Heart right ventricle (tissue), 16 donors: ENCODE results near the gene FYN. TPM values are rescaled to one million over a fixed set of nuclear protein-coding genes. Genes with fewer than 3 reads are reported as not detected.
"Not testable (repeated sequence)": the region's sequence is repeated elsewhere in the genome, so short reads cannot be mapped to it uniquely, and the experiment has no call there.

Experiments
- ATAC-seq, 8 donors: fragments of 200-7000 bp; cut with Tn5 transposase; one replicate each; pipeline ENCODE4 v1.9.1; 2020; ENCODE audit warnings: mild to moderate bottlenecking in 8 of 8, moderate library complexity in 8 of 8, moderate number of reproducible peaks in 1 of 8
- DNase-seq, 2 donors: peaks; one replicate each; pipeline ENCODE4 v3.0.0-alpha.2; 2020
- H3K27ac ChIP-seq, 10 donors: fragments of 200-600 bp; sonication (generic) in 2 of 10; one replicate each; pipeline versions ENCODE4 v1.5.0 to v1.8.0; 2020 to 2022; ENCODE audit warnings: mild to moderate bottlenecking in 3 of 10
- H3K27me3 ChIP-seq, 7 donors: fragments of 200-600 bp; one replicate each; pipeline ENCODE4 v1.8.0; 2021 to 2022; ENCODE audit warnings: mild to moderate bottlenecking in 2 of 7
- H3K36me3 ChIP-seq, 9 donors: fragments of 200-600 bp; sonication (generic) in 1 of 9; one replicate each; pipeline versions ENCODE4 v1.5.0 to v1.8.0; 2020 to 2022; ENCODE audit warnings: mild to moderate bottlenecking in 2 of 9
- H3K4me1 ChIP-seq, 9 donors: fragments of 200-600 bp; sonication (generic) in 1 of 9; one replicate each; pipeline versions ENCODE4 v1.5.0 to v1.8.0; 2020 to 2022; ENCODE audit warnings: mild to moderate bottlenecking in 4 of 9
- H3K4me3 ChIP-seq, 10 donors: fragments of 200-600 bp; sonication (generic) in 2 of 10; one replicate each; pipeline versions ENCODE4 v1.5.0 to v1.8.0; 2020 to 2022; ENCODE audit warnings: mild to moderate bottlenecking in 7 of 10, moderate library complexity in 2 of 10
- H3K9me3 ChIP-seq, 11 donors: fragments of 200-600 bp in 10 of 11; sonication (generic) in 2 of 11; one replicate each; pipeline versions ENCODE4 v1.5.0 to v1.8.0; 2013 to 2022; ENCODE audit warnings: mild to moderate bottlenecking in 2 of 11, control low read depth in 1 of 11, moderate library complexity in 1 of 11
- WGBS, 2 donors: extraction: QIAGEN DNeasy Blood & Tissue Kit; methylation state at CpG; one replicate each; pipeline ENCODE4 v1.1.7; 2013; ENCODE audit warnings: inconsistent platforms in 1 of 2; 5-methylcytosine and 5-hydroxymethylcytosine counted together
- intact Hi-C, 10 donors: fragments of 100-400 bp; cut with DNase I; formaldehyde crosslinking; loops; one replicate each; pipeline versions ENCODE4 v1.11.1 to v1.14.2; 2022
- polyA plus RNA-seq, 2 donors: library from polyadenylated mRNA; stranded (reverse); fragments of 200-250 nt; gene quantifications; one replicate each; pipeline ENCODE4 v1.2.3, GENCODE V29; 2013
- total RNA-seq, 10 donors: library from RNA; stranded (reverse); fragmentation: NEBNext Ultra II Directional in 3 of 10; extraction: Animal tissue kit (Norgen Biotek cat#: 25700) in 3 of 10; gene quantifications; one replicate each; pipeline versions ENCODE4 v1.2.1 to v1.2.4, GENCODE V29; 2021 to 2023
- TF ChIP-seq, protein P1 (sequence below), 9 donors: fragments of 200-600 bp; sonication (generic) in 2 of 9; IDR thresholded peaks; one replicate each; pipeline versions ENCODE4 v1.5.0 to v1.8.0; 2021 to 2022; ENCODE audit warnings: antibody characterized with exemption in 9 of 9, mild to moderate bottlenecking in 5 of 9, moderate library complexity in 1 of 9
- donor health status: Arrhythmogenic right ventricular cardiomyopathy.
- donor health status: ischemic (EF 13 %, LVEDD 7.1; RV severe dilation, severe dysfunction).
- donor health status: healthy with polysubstance abuse.
- donor health status: DM: no; HTN: yes; CAD: no.
- donor health status: DM: no; HTN: no; CAD: no.
- donor health status: ischemic (EF 25% LVEDD 6.9; RV normal size, moderate dysfunction).
- donor health status: ischemic (EF 25% LVEDD 5.7; RV mildly dilated, moderate dysfunction).
- donor health status: healthy.
- donor health status: DM: yes; HTN: yes; CAD: no.
- donor health status: Ischemic cardiomyopathy.
- donor health status: ischemic (EF 35%, LVEDD 5.7; RV mildly dilated, moderate dysfunction).
- donor health status: nonischemic (EF 11% LVEDD 7.7; RV severe dilation, severe dysfunction).
- donor health status: DM: yes; HTN: yes; CAD: no.
- donor health status: PGD.
- donor health status: ischemic (EF 29% LVEDD 5.4; RV normal size, mild dysfunction).
- donor health status: nonischemic (EF 23%, LVEDD 6.1; RV moderate dilation, normal function).

The FYN gene
- total and polyA plus RNA-seq, 12 donors, result 19.1 to 58.1 (median 42.2) TPM

DNA sequence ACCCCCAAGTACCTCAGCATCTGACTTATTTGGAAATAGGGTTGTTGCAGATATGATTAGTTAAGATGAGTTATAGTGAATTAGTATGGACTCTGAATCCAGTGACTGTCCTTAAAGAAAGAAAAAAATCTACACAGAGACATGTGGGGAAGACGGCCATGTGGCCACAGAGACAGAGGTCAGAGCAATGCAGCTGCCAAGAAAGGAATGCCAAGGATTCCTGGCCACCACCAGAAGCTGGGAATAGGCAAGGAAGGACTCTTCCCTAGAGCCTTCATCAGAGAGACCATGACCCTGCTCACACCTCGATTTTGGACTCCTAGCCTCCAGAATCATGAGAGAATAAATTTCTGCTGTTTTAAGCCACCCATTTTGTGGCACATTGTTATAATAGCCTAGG is 81.8 kb downstream of the FYN start:
- intact Hi-C loops, result no loop called here
- TF ChIP-seq, protein P1, sequence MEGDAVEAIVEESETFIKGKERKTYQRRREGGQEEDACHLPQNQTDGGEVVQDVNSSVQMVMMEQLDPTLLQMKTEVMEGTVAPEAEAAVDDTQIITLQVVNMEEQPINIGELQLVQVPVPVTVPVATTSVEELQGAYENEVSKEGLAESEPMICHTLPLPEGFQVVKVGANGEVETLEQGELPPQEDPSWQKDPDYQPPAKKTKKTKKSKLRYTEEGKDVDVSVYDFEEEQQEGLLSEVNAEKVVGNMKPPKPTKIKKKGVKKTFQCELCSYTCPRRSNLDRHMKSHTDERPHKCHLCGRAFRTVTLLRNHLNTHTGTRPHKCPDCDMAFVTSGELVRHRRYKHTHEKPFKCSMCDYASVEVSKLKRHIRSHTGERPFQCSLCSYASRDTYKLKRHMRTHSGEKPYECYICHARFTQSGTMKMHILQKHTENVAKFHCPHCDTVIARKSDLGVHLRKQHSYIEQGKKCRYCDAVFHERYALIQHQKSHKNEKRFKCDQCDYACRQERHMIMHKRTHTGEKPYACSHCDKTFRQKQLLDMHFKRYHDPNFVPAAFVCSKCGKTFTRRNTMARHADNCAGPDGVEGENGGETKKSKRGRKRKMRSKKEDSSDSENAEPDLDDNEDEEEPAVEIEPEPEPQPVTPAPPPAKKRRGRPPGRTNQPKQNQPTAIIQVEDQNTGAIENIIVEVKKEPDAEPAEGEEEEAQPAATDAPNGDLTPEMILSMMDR (IDR thresholded peaks at IDR 0.05), result no peak
- H3K4me3 ChIP-seq, result no peak overlapping the region
- no peaks in the 10 kb centered on the region for H3K36me3 ChIP-seq
- no peaks in the 10 kb centered on the region for H3K9me3 ChIP-seq
- H3K27ac ChIP-seq, result peak overlapping the region in 3 of 10 donors; percentile 0 to 45 (median 36)
- ATAC-seq, result peak in 4 of 8 donors; percentile 19 to 45 (median 34)
- WGBS, 2 donors, result 15 to 22% methylated on average over 2 of the region's 2 CpGs
- DNase-seq, result no peak
- H3K27me3 ChIP-seq, result no peaks in the 10 kb centered on the region
- peaks cover 3 to 67% (median 49%) of the 10 kb centered on the region in 9 donors for H3K4me1 ChIP-seq

DNA sequence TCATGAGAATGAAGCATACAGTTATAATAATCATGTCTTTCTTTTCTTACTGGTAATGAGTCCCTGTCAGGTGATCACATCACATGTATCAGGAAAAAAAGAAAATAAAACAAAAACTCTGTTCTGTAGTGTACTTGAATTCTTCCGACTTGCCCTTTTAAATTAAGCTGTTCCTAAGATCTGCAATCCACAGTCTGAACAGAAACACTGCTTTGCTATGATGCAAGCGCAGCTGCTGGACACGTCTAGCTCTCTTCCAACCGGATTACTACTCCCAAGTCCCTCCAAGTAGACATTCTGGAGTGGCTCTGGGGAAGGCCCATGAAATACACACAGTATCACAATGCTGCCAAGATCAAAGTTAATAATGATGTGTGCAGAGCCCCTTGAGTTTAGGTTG is 83.7 kb downstream of the FYN start:
- 58 to 81% methylated on average over 4 of the region's 4 CpGs for WGBS, 2 donors
- Histone ChIP-seq H3K4me3 (no peak overlapping the region), H3K36me3 (no peaks in the 10 kb centered on the region), H3K4me1 (peaks cover 3 to 71% (median 55%) of the 10 kb centered on the region in 9 donors), H3K27ac (peak overlapping the region in 5 of 10 donors; percentile 26 to 61 (median 45)), H3K9me3 (no peaks in the 10 kb centered on the region), H3K27me3 (no peaks in the 10 kb centered on the region)
- TF ChIP-seq, protein P1 (IDR thresholded peaks at IDR 0.05), result no peak
- DNase-seq (peak in 1 of 2 donors; percentile 39), ATAC-seq (peak; percentile 50 to 90 (median 78))
- intact Hi-C loops, result no loop called here

DNA sequence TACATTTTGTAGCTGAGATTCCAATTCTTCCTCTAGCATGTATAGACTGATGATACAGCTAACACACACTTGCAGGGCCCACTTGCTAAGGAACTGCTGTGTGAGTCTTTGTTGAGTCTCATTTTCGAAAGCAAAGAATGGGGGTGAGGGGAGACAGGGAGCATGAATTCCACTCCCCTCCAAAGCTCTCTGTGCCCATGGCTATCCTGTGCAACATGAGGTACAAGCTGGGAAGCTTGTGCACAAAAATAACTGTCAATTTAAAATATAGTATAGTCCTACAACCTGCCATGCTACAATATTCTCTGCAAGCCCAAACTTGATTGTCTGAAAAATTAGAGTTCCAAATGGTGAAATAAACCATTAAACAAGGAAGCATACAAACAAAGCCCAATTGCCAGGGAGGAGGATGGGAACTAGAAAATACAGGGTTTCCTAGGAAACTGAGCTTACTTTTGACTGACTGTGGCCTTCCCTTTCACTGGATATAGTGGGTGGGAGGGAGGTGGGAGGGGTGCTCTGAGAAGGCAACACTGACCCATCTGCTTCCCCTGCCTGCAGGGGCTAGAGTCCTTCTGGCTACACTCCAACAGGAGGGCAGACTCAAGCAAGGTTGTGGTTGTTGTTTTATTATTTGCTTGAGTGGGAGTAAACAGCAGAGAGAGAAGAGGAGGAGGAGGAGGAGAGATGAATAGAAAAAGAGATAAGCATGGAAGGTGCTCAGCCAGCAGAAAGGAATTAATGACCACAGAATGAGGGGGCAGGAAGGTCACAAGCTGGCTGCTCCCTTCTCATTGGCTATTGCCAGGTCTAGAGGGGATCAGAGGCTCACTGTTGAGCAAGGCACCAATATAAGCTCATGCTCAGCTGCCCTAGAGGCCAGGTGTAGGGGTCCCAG is 84.6 kb downstream of the FYN start:
- no peaks in the 10 kb centered on the region for H3K9me3 ChIP-seq
- TF ChIP-seq, protein P1 (IDR thresholded peaks at IDR 0.05), result no peak
- H3K4me3 ChIP-seq, result no peak overlapping the region
- ATAC-seq (no peak), DNase-seq (no peak)
- intact Hi-C loops, result no loop called here
- peaks cover 7 to 71% (median 56%) of the 10 kb centered on the region in 9 donors for H3K4me1 ChIP-seq
- no peaks in the 10 kb centered on the region for H3K27me3 ChIP-seq
- H3K27ac ChIP-seq, result peak overlapping the region in 5 of 10 donors; percentile 26 to 61 (median 45)
- H3K36me3 ChIP-seq, result no peaks in the 10 kb centered on the region
- 94 to 98% methylated on average over 1 of the region's 1 CpG for WGBS, 2 donors

DNA sequence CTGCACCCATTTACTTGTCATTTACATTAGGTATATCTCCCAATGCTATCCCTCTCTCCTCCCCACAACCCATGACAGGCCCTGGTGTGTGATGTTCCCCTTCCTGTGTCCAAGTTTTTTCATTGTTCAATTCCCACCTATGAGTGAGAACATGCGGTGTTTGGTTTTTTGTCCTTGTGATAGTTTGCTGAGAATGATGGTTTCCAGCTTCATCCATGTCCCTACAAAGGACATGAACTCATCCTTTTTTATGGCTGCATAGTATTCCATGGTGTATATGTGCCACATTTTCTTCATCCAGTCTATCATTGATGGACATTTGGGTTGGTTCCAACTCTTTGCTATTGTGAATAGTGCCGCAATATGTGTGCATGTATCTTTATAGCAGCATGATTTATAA is 87.1 kb downstream of the FYN start:
- ATAC-seq, H3K36me3 ChIP-seq, H3K4me3 ChIP-seq, DNase-seq, H3K9me3 ChIP-seq, intact Hi-C loops, H3K27me3 ChIP-seq, H3K27ac ChIP-seq: not testable (repeated sequence)
- 96 to 100% methylated on average over 2 of the region's 2 CpGs for WGBS, 2 donors
- peaks cover 8 to 76% (median 65%) of the 10 kb centered on the region in 9 donors for H3K4me1 ChIP-seq

DNA sequence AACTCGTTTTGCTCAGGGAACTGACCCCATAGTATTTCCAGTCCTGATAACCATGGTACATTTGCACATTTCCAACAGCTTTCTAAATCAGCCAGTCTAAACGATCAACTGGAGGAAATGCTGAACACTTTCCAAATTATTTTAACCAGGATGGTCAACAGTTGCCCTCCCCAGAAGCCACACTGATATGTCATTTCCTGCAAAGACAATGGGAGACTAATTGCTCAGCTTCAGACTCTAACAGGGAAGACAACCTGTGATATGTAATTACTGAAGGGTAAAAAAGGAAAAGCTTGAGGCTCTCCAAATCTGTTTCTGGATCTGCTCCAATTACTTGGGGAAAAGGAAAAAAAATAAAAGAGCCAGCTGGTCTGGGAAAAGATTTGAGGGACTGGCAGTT is 88.8 kb downstream of the FYN start:
- H3K27me3 ChIP-seq, result no peaks in the 10 kb centered on the region
- ATAC-seq (peak; percentile 37 to 68 (median 52)), DNase-seq (no peak)
- peaks cover 8 to 71% (median 63%) of the 10 kb centered on the region in 9 donors for H3K4me1 ChIP-seq
- H3K36me3 ChIP-seq, result peaks cover 0 to 3% (median 0%) of the 10 kb centered on the region in 9 donors
- no peak overlapping the region for H3K4me3 ChIP-seq
- H3K27ac ChIP-seq, result peak overlapping the region in 9 of 10 donors; percentile 22 to 75 (median 62)
- intact Hi-C loops, result no loop called here
- TF ChIP-seq, protein P1 (IDR thresholded peaks at IDR 0.05), result no peak
- H3K9me3 ChIP-seq, result no peaks in the 10 kb centered on the region
- WGBS, 2 donors, result 18 to 20% methylated on average over 2 of the region's 2 CpGs
